Peyer's patch (tissue), 4 donors: ENCODE data around the gene RNU11. TPM values are rescaled to one million over a fixed set of nuclear protein-coding genes. Genes with fewer than 3 reads are reported as not detected.
"Not testable (repeated sequence)": the region's sequence is repeated elsewhere in the genome, so short reads cannot be mapped to it uniquely, and the experiment has no call there.

Experiments
- DNase-seq, 3 donors: peaks; one replicate each; pipeline ENCODE4 v3.0.0-alpha.2; 2017 to 2019
- H3K27ac ChIP-seq, 4 donors: fragments of 200-600 bp; sonication (generic); one replicate each; pipeline ENCODE4 v1.5.1; 2016 to 2019
- H3K27me3 ChIP-seq, 2 donors: fragments of 200-600 bp; sonication (generic); one replicate each; pipeline ENCODE4 v1.5.1; 2019
- H3K36me3 ChIP-seq, 3 donors: fragments of 200-600 bp; sonication (generic); one replicate each; pipeline ENCODE4 v1.5.1; 2016 to 2019
- H3K4me1 ChIP-seq, 4 donors: fragments of 200-600 bp; sonication (generic); one replicate each; pipeline ENCODE4 v1.5.1; 2016 to 2019
- H3K4me3 ChIP-seq, 4 donors: fragments of 200-600 bp; sonication (generic); 1 replicate in 3 of 4; 2 replicates in 1 of 4; pipeline ENCODE4 v1.5.1; 2016 to 2019; ENCODE audit warnings: mild to moderate bottlenecking in 1 of 4
- H3K9me3 ChIP-seq, 4 donors: fragments of 200-600 bp; sonication (generic); one replicate each; pipeline ENCODE4 v1.5.1; 2016 to 2019; ENCODE audit warnings: mild to moderate bottlenecking in 1 of 4
- CTCF ChIP-seq, 6 experiments: fragments of 450-650 bp in 4 of 6; fragments of 200-600 bp in 2 of 6; sonication (generic) in 1 of 6; IDR thresholded peaks; one replicate each; pipeline ENCODE4 v1.5.1; 2017 to 2019; ENCODE audit warnings: antibody characterized with exemption in 6 of 6, mild to moderate bottlenecking in 3 of 6, moderate library complexity in 1 of 6
- POLR2A ChIP-seq, 2 donors: fragments of 450-650 bp; IDR thresholded peaks; one replicate each; pipeline ENCODE4 v1.5.1; 2017; ENCODE audit warnings: antibody characterized with exemption in 2 of 2, mild to moderate bottlenecking in 2 of 2, moderate library complexity in 2 of 2
- small RNA-seq, 2 donors: library from RNA; depleted of rRNA; stranded (forward); fragments of <200 nt; gene quantifications; one replicate each; pipeline ENCODE3, GENCODE V24; 2016
- total RNA-seq, 4 donors: library from RNA; depleted of rRNA; stranded (reverse); fragments of >200 nt; gene quantifications; one replicate each; pipeline ENCODE4 v1.1.0, GENCODE V29; 2016

The RNU11 gene
- total RNA-seq, 4 donors from 2014 or later, result not detected

GRCh38 chr1:28682840-28683239, 34.4 kb downstream of the RNU11 start:
- no peak overlapping the region for H3K27ac ChIP-seq
- no peaks in the 10 kb centered on the region for H3K9me3 ChIP-seq
- no peak overlapping the region for H3K4me3 ChIP-seq
- no peak for DNase-seq
- TF ChIP-seq POLR2A (IDR thresholded peaks at IDR 0.05) (no peak), CTCF (IDR thresholded peaks at IDR 0.05) (no peak)
- no peaks in the 10 kb centered on the region for H3K4me1 ChIP-seq
- no peaks in the 10 kb centered on the region for H3K27me3 ChIP-seq
- peaks cover 0 to 40% (median 0%) of the 10 kb centered on the region in 3 donors for H3K36me3 ChIP-seq

- Histone ChIP-seq H3K9me3 (no peaks in the 10 kb centered on the region), H3K4me3 (no peak overlapping the region), H3K27ac (no peak overlapping the region), H3K27me3 (no peaks in the 10 kb centered on the region), H3K36me3 (peaks cover 0 to 44% (median 0%) of the 10 kb centered on the region in 3 donors), H3K4me1 (no peaks in the 10 kb centered on the region)
- TF ChIP-seq POLR2A (IDR thresholded peaks at IDR 0.05) (no peak), CTCF (IDR thresholded peaks at IDR 0.05) (no peak)
- DNase-seq, result no peak
Measured at GRCh38 chr1:28684937-28685336, 36.5 kb downstream of the RNU11 start.

- H3K4me1 ChIP-seq, H3K4me3 ChIP-seq, H3K27ac ChIP-seq, H3K27me3 ChIP-seq, H3K9me3 ChIP-seq, DNase-seq: not testable (repeated sequence)
- H3K36me3 ChIP-seq, result peaks cover 0 to 55% (median 0%) of the 10 kb centered on the region in 3 donors
Measured at GRCh38 chr1:28691627-28692026, 43.2 kb downstream of the RNU11 start.

Small RNA genes within 50 kb of the gene (small RNA-seq; reads per million reads assigned to genes)
- gene RF00422 (0 reads per million in 2 donors), gene RNU11 (0 reads per million in 2 donors)

Other genes starting within 250 kb of the RNU11 start
- 10 to 100 TPM; 18.2 to 66.8 (median 25.8) TPM for gene RCC1, start 142.6 kb upstream of the RNU11 start, total RNA-seq
- gene TRNAU1AP, start 95.5 kb upstream of the RNU11 start, total RNA-seq, result 10 to 100 TPM; 12.3 to 48.7 (median 25.4) TPM
- gene RAB42, start 56.3 kb upstream of the RNU11 start, total RNA-seq, result 1 to 10 TPM; 1.8 to 6.6 (median 4.6) TPM
- gene TAF12, start 5.5 kb upstream of the RNU11 start, total RNA-seq, result 10 to 100 TPM; 12.2 to 34.7 (median 14.6) TPM
- gene GMEB1, start 20.2 kb downstream of the RNU11 start, total RNA-seq, result 10 to 100 TPM; 11.0 to 15.7 (median 11.8) TPM
- 10 to 100 TPM; 36.3 to 54.1 (median 46.6) TPM for gene YTHDF2, start 88.3 kb downstream of the RNU11 start, total RNA-seq
- under 1 TPM in 1 of 4 donors, not detected in 3; 0.18 TPM for gene OPRD1, start 163.6 kb downstream of the RNU11 start, total RNA-seq